Thyroid gland (tissue), 4 donors: ENCODE data around the gene SRPRB. TPM values are rescaled to one million over a fixed set of nuclear protein-coding genes. Genes with fewer than 3 reads are reported as not detected.

Experiments used
- DNase-seq, 2 donors: peaks; one replicate each; pipeline ENCODE4 v3.0.0-alpha.2; 2019
- H3K27ac ChIP-seq, 3 donors: fragments of 200-600 bp; sonication (generic); 1 replicate in 2 of 3; 2 replicates in 1 of 3; pipeline ENCODE4 v1.5.1; 2016 to 2019; ENCODE audit warnings: mild to moderate bottlenecking in 1 of 3, moderate library complexity in 1 of 3
- H3K27me3 ChIP-seq: fragments of 200-600 bp; sonication (generic); one replicate; pipeline ENCODE4 v1.5.1; 2019
- H3K36me3 ChIP-seq, 2 donors: fragments of 200-600 bp; sonication (generic); one replicate each; pipeline ENCODE4 v1.5.1; 2016 to 2019
- H3K4me1 ChIP-seq, 2 donors: fragments of 200-600 bp; sonication (generic); one replicate each; pipeline ENCODE4 v1.5.1; 2017 to 2019
- H3K4me3 ChIP-seq, 3 donors: fragments of 200-600 bp; sonication (generic); replicated peaks in 1 of 3; 1 replicate in 2 of 3; 2 replicates in 1 of 3; pipeline ENCODE4 v1.5.1; 2016; ENCODE audit warnings: mild to moderate bottlenecking in 1 of 3
- H3K9me3 ChIP-seq: fragments of 200-600 bp; sonication (generic); one replicate; pipeline ENCODE4 v1.5.1; 2017
- CTCF ChIP-seq, 6 experiments: fragments of 200-600 bp in 3 of 6; fragments of 450-650 bp in 3 of 6; sonication (generic) in 3 of 6; IDR thresholded peaks; one replicate each; pipeline ENCODE4 v1.5.1; 2016 to 2019; ENCODE audit warnings: antibody characterized with exemption in 6 of 6, mild to moderate bottlenecking in 2 of 6, inconsistent platforms in 1 of 6, moderate library complexity in 1 of 6
- POLR2A ChIP-seq, 2 donors: fragments of 450-650 bp; IDR thresholded peaks; one replicate each; pipeline ENCODE4 v1.6.1; 2017; ENCODE audit warnings: antibody characterized with exemption in 2 of 2, mild to moderate bottlenecking in 2 of 2, moderate library complexity in 1 of 2
- WGBS, 2 donors: methylation state at CpG; one replicate each; pipeline ENCODE4 v1.1.5; 2017; 5-methylcytosine and 5-hydroxymethylcytosine counted together
- intact Hi-C: fragments of 100-400 bp; cut with DNase I; formaldehyde crosslinking; loops from one replicate; pipeline ENCODE4 v1.15.1; 2023
- total RNA-seq, 4 donors: library from RNA; depleted of rRNA; stranded (reverse); fragments of >200 nt; gene quantifications; one replicate each; pipeline ENCODE4 v1.2.3, GENCODE V29; 2016

SRPRB gene
- total RNA-seq, 4 donors from 2014 or later = 26.9 to 55.9 (median 45.2) TPM

GRCh38 chr3:133792171-133792763 lies 13.3 kb upstream of the SRPRB start:
- intact Hi-C loops = no loop called here
- no peaks in the 10 kb centered on the region for H3K27me3 ChIP-seq
- H3K4me1 ChIP-seq = no peaks in the 10 kb centered on the region
- no peak overlapping the region for H3K27ac ChIP-seq
- no peaks in the 10 kb centered on the region for H3K9me3 ChIP-seq
- WGBS, 2 donors = 48 to 60% methylated on average over 9 of the region's 9 CpGs
- no peak for TF ChIP-seq CTCF (IDR thresholded peaks at IDR 0.05)
- TF ChIP-seq POLR2A (IDR thresholded peaks at IDR 0.05) = no peak
- H3K36me3 ChIP-seq = no peaks in the 10 kb centered on the region
- no peak overlapping the region for H3K4me3 ChIP-seq
- DNase-seq = no peak

GRCh38 chr3:133797396-133798105 lies 8.1 kb upstream of the SRPRB start:
- H3K4me3 ChIP-seq = no peak overlapping the region
- no peak for TF ChIP-seq CTCF (IDR thresholded peaks at IDR 0.05)
- no peak for TF ChIP-seq POLR2A (IDR thresholded peaks at IDR 0.05)
- H3K36me3 ChIP-seq = no peaks in the 10 kb centered on the region
- intact Hi-C loops = no loop called here
- WGBS, 2 donors = 80 to 86% methylated on average over 3 of the region's 3 CpGs
- H3K9me3 ChIP-seq = no peaks in the 10 kb centered on the region
- no peak overlapping the region for H3K27ac ChIP-seq
- no peaks in the 10 kb centered on the region for H3K4me1 ChIP-seq
- no peak for DNase-seq
- no peaks in the 10 kb centered on the region for H3K27me3 ChIP-seq

GRCh38 chr3:133799794-133800585 lies 5.6 kb upstream of the SRPRB start:
- H3K4me3 ChIP-seq = no peak overlapping the region
- no peaks in the 10 kb centered on the region for H3K9me3 ChIP-seq
- H3K27me3 ChIP-seq = no peaks in the 10 kb centered on the region
- no peak for DNase-seq
- peaks cover 0 to under 1% of the 10 kb centered on the region in 2 donors for H3K4me1 ChIP-seq
- intact Hi-C loops = no loop called here
- no peak overlapping the region for H3K27ac ChIP-seq
- H3K36me3 ChIP-seq = no peaks in the 10 kb centered on the region
- TF ChIP-seq POLR2A (IDR thresholded peaks at IDR 0.05) (no peak), CTCF (IDR thresholded peaks at IDR 0.05) (no peak)
- 66 to 73% methylated on average over 7 of the region's 7 CpGs for WGBS, 2 donors

GRCh38 chr3:133803469-133803868 lies 2.1 kb upstream of the SRPRB start:
- Histone ChIP-seq H3K4me3 (no peak overlapping the region), H3K9me3 (no peaks in the 10 kb centered on the region), H3K27ac (no peak overlapping the region), H3K36me3 (no peaks in the 10 kb centered on the region), H3K27me3 (no peaks in the 10 kb centered on the region), H3K4me1 (peaks cover 0 to 8% of the 10 kb centered on the region in 2 donors)
- TF ChIP-seq CTCF (IDR thresholded peaks at IDR 0.05) = no peak
- no peak for TF ChIP-seq POLR2A (IDR thresholded peaks at IDR 0.05)
- DNase-seq = no peak
- WGBS, 2 donors = 88 to 92% methylated on average over 5 of the region's 5 CpGs
- intact Hi-C loops = no loop called here

- Histone ChIP-seq H3K4me3 (no peak overlapping the region), H3K36me3 (no peaks in the 10 kb centered on the region), H3K27me3 (no peaks in the 10 kb centered on the region), H3K27ac (no peak overlapping the region), H3K9me3 (no peaks in the 10 kb centered on the region), H3K4me1 (peaks cover 0 to 8% of the 10 kb centered on the region in 2 donors)
- WGBS, 2 donors = 58 to 64% methylated on average over 4 of the region's 4 CpGs
- TF ChIP-seq POLR2A (IDR thresholded peaks at IDR 0.05) (no peak), CTCF (IDR thresholded peaks at IDR 0.05) (no peak)
- DNase-seq = no peak
- intact Hi-C loops = no loop called here
Observed at GRCh38 chr3:133804896-133805295, 719 bp upstream of the SRPRB start.
